ENCODE results near the gene BMP5.
"Not testable (repeated sequence)": the region's sequence is repeated elsewhere in the genome, so short reads cannot be mapped to it uniquely, and the experiment has no call there.

Gene BMP5

DNA sequence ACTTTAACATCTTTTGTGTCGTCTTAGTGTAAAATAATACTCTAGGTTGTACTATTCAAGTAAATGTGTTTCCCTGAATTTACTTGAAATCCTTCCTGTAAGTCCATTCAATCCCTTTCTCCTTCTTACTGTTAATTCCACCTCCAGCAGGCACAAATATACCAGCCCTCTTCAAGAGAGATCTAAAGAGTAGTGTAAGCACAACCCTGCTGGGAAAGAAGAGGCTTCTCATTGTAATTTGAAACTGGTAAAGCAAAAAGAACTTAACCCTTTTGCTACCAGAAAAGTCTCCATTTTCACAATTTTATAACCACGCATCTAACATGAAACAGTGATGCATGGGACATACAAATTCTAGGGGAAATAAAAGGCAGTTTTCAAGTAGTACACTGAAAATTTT is at the start of gene BMP5:
BMP5 (minus strand) TSS at position 191 of the 400 bp plus-strand sequence. CDS start 725 bp downstream, outside the sequence.
- no peak for DNase-seq (ENCODE audit: low spot score)

DNA sequence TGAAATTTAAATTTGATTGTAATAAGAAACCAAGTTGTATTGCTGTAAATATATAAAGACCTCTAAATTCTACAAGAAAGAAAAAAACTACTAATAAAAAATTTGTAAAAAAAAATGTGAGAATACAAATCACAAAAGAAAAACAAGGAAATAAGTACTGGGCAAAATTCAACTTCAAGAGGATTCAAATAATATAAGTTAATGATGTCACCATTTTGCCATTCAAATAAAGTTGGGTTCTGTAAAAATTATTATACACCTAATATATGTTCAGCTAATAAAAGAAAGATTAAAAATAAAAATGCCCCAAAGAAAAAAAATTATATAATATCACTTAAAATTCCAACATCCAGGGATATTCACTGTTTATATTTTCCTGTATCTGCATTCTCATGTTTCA is 47.0 kb upstream of the BMP5 start:
- DNase-seq (ENCODE audit: low spot score), result no peak

- DNase-seq (ENCODE audit: low spot score), result no peak
Observed at GRCh38 chr6:55919716-55920308, 44.4 kb upstream of the BMP5 start.

DNA sequence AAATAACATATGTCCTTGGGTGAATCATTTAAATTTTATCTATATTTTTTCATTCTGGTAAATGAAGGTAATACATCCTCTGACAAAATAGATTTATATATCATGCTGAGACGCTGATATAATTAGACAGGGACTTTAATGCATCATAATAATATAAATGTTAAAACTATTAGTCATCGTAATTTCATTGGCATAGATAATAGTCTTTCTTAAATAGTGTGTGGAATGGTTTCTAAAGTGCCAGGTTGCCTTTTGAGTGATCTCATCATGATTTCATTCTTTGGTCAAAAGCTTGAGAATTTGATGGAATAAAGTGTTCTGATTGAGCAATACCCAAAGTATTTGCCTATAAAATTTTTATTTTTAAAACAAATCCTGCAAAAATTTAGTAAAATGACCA is 43.2 kb upstream of the BMP5 start:
- DNase-seq (ENCODE audit: low spot score), result no peak

DNA sequence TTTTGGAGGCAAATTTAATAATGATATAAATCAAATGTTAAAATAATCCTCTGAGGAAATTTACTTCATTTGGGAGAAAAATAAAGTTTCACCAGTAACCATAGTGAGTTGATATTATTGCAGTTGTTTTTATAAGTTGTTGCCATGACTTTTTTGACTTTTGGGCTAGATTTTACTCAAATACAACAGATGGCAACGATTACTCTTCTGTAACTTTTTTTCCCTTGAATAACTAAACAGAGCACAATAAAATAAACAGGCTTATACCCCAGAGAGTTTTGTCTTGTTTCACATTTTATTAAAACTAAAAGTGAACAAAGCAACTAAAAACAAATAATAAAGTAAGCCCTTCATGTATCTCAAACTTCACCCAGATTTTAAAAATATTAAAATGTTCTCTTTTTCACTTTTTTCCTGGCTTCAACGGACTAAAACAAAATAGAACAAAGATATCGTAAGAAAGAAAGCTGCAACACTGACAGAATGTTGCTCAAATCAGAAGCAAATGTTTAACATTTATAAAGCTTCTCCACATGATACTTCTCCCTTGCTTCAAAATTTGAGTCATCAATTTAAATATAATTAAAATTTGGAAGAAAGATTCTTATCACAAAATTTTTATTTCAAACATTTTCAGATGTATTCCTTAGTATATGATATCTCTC is 42.5 kb upstream of the BMP5 start:
- no peak for DNase-seq (ENCODE audit: low spot score)

GRCh38 chr6:55916188-55916587 is 40.8 kb upstream of the BMP5 start:
- no peak for DNase-seq (ENCODE audit: low spot score)

DNA sequence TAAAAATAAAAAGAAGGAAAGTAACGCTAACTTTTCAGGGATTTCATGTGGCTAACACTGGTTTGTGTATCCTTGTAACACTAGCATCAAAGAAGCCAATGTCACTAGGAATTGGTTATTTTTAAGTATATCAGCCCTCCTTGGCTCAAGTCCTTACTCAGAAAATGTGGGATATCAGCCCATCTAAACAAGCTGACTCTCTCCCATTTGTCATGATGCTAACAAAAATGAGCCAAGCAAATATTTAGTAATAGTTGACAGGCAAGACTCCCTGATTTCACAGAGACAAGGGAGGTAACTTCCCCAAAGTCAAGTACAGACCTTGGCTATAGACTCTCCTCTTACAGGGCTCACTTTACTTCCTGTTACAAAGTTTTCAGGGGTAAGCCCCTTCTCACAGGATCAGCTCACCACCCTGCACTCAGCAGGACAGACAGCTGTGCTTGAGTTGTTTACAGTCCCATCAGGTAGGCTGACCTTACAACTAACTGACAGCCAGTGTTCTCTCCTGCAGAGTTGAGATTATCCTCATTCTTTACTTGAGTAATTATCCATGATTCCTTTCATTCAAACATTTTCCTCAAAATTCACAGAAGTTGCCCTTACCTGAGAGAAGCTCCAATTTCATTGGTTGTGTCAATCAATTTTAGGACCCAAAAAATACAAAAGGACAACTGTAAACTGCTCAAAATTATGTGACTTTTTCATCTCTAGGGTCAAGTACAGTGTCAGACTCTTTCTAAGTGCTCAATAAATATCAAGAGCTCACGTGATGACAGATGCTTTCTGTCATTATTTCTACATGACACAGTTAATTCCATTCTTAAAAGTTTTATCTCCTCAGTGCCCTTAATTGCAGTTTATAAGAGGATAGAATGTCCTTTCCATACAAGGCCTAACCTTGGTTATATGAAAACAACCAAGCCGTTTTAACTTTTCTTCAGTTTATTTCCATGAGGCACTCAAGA is 38.1 kb upstream of the BMP5 start:
- DNase-seq (ENCODE audit: low spot score), result no peak

GRCh38 chr6:55910466-55910865 is 35.1 kb upstream of the BMP5 start:
- not testable (repeated sequence) for DNase-seq (ENCODE audit: low spot score)

- not testable (repeated sequence) for DNase-seq (ENCODE audit: low spot score)
Observed at GRCh38 chr6:55909911-55910310, 34.5 kb upstream of the BMP5 start.

GRCh38 chr6:55902796-55903195 is 27.4 kb upstream of the BMP5 start:
- DNase-seq (ENCODE audit: low spot score), result no peak

DNA sequence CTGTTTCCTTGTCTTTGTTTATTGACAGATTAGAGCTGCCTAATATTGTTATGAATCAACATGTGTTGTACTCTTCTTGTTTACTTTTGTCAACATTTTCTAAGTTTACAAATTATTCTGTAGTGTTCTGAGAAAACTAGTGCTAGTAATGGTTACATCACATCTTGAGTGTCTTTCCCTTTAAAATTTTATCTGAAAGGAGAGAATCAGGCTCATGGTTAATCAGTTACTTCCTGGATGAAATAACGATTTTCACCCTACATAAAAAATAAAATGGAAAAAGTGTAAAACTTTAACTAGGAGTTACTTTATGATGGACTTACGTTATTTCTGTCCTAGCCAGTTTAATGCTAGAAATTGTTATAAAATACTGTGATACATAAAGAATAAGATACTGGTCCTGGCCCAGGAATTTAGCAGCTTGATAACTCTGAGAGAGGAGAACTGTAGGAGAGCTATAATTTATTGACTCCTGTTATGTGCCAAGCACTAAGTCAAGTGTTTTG is 26.4 kb upstream of the BMP5 start:
- no peak for DNase-seq (ENCODE audit: low spot score)

- DNase-seq (ENCODE audit: low spot score), result no peak
Observed at GRCh38 chr6:55898342-55898741, 23.0 kb upstream of the BMP5 start.

DNA sequence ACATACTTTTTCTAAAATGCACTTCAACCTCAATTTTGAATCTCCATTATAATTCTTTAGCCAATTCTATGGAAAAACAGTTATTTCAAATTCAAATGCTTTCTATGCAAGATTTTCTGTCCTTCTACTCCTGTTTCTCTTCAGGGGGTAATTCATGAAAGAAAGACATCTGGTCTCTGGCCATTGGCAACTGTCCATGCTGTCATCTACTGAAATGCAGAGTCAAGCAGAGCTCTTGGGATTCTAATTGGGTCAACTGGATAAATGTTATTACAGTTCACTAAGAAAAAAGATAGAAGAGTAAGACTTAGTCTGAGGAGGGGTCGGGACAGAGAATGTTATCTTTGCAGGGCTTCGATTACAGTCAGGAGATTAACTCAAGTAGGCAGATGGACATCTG is 22.0 kb upstream of the BMP5 start:
- no peak for DNase-seq (ENCODE audit: low spot score)

GRCh38 chr6:55895972-55896730 is 20.8 kb upstream of the BMP5 start:
- no peak for DNase-seq (ENCODE audit: low spot score)

GRCh38 chr6:55892749-55893357 is 17.5 kb upstream of the BMP5 start:
- no peak for DNase-seq (ENCODE audit: low spot score)

DNA sequence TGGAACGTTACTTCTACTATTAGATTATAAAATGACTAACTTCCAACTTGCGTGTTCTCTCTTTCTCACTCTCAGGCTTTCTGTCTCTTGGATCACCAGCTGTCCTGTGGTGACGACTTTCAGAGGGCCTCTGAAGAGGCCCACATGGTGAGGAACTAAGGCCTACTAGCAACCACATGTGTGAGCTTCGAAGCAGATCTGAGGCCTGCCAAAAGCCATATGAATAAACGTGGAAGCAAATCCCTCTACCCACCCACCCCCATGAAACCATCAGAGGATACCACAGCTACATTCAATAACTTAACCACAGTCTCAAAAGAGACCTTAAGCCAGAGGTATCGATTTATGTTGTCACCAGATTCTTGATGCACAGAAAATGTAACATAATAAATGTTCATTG is 13.5 kb upstream of the BMP5 start:
- DNase-seq (ENCODE audit: low spot score), result no peak

- DNase-seq (ENCODE audit: low spot score), result no peak
Observed at GRCh38 chr6:55886185-55886836, 10.9 kb upstream of the BMP5 start.

DNA sequence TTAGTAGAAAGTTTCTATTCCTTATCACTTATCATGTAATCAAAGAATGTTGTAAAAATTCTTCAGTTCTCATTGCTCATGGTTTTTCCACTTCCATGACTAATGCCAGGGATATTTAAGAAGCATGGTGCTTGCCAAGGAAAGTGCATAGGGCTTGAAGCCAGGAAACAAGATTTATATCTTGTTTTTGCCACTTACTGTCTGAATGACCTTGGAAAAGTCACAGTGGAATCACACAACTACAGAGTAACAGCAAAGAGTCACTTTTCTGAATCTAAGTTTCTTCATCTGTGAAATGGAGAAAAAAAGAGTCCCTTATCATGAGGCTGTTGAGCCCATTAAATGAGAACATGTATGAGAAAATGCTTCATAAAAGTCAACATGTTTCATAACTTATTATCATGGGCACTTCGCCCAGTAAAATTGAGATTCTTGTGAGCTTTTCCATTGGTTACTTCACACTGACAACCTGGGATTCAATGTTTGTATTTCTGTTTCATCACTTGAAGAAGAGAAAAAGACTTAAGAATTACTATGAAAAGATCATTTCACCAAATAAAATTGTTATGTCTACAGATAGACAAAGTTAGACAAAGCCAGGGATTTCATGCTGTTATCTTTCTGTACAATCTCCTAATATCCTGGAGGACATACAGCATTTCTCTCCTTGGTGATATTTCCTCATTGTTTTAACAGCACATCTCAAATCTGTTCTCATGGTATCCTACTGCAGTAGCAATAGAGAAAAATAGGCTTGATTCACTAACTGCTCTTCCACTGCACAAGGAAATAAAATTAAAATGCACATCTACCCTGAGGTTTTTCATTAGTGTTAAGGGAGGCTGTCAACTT is 7.6 kb upstream of the BMP5 start:
- DNase-seq (ENCODE audit: low spot score), result no peak

- DNase-seq (ENCODE audit: low spot score), result no peak
Observed at GRCh38 chr6:55877283-55877682, 1.9 kb upstream of the BMP5 start.

GRCh38 chr6:55874316-55874715 is 1.1 kb downstream of the BMP5 start:
- no peak for DNase-seq (ENCODE audit: low spot score)
